ENCODE results near the gene PLXNB3. TPM values are rescaled to one million over a fixed set of nuclear protein-coding genes. Genes with fewer than 3 reads are reported as not detected.

PLXNB3 gene
- total and polyA plus RNA-seq, 2 of the 13 experiments (the other 11 are each of a cell fraction or from before 2014, with no cell fraction given): 3.0 to 6.9 TPM

DNA sequence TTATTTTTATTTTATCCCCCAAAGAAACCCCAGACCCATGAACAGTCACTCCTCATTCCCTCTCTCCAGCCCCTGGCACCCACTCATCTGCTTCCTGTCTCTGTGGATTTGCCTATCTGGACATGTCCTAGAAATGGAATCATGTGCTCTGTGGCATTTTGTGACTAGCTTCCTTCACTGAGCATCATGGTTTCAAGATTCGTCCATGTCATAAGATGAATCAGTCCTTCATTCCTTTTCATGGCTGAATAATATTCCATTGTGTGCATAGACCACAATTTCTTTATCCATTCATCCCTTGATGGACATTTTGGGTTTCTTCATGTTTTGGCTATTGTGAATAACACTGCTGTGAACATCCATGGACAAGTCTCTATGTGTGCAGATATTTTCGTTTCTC is 29.2 kb upstream of the PLXNB3 start:
- H3K9ac ChIP-seq (ENCODE audit: insufficient read depth, low read depth, low read length): no peak overlapping the region
- DNase-seq (ENCODE audit: low spot score) (no peak), ATAC-seq (no peak), FAIRE-seq (peak; percentile 21)
- peaks cover 3% of the 10 kb centered on the region; the same call in 1 of the 2 replicates for H4K20me1 ChIP-seq (ENCODE audit: insufficient read depth, low read length)
- H2AFZ ChIP-seq (ENCODE audit: low read length): no peak overlapping the region
- BruUV-seq (replicated peaks): no TSS peak
- POLR2A ChIA-PET: no interaction called here
- H3K4me3 ChIP-seq (replicated peaks in 1 of 3; ENCODE audit: insufficient read depth in 1 of 3, low read depth in 2 of 3, low read length in 3 of 3): no peak overlapping the region
- TF ChIP-seq, protein P1, sequence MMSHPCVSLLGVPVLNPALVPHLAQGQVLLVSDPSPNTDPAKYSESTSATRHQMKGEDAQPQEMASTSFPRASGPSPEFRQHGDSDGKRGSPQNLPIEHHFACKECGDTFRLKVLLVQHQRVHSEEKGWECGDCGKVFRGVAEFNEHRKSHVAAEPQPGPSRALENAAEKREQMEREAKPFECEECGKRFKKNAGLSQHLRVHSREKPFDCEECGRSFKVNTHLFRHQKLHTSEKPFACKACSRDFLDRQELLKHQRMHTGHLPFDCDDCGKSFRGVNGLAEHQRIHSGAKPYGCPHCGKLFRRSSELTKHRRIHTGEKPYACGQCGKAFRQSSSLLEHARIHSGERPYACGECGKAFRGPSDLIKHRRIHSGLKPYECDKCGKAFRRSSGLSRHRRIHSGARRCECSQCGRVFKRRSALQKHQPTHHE (CRISPR knock-in tag; IDR thresholded peaks at IDR 0.05; ENCODE audit: borderline replicate concordance): no peak
- TF ChIP-seq, protein P2, sequence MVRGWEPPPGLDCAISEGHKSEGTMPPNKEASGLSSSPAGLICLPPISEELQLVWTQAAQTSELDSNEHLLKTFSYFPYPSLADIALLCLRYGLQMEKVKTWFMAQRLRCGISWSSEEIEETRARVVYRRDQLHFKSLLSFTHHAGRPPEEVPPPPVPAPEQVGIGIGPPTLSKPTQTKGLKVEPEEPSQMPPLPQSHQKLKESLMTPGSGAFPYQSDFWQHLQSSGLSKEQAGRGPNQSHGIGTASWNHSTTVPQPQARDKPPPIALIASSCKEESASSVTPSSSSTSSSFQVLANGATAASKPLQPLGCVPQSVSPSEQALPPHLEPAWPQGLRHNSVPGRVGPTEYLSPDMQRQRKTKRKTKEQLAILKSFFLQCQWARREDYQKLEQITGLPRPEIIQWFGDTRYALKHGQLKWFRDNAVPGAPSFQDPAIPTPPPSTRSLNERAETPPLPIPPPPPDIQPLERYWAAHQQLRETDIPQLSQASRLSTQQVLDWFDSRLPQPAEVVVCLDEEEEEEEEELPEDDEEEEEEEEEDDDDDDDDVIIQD (CRISPR knock-in tag; IDR thresholded peaks at IDR 0.05; ENCODE audit: low read depth): no peak
- TF ChIP-seq, protein P3, sequence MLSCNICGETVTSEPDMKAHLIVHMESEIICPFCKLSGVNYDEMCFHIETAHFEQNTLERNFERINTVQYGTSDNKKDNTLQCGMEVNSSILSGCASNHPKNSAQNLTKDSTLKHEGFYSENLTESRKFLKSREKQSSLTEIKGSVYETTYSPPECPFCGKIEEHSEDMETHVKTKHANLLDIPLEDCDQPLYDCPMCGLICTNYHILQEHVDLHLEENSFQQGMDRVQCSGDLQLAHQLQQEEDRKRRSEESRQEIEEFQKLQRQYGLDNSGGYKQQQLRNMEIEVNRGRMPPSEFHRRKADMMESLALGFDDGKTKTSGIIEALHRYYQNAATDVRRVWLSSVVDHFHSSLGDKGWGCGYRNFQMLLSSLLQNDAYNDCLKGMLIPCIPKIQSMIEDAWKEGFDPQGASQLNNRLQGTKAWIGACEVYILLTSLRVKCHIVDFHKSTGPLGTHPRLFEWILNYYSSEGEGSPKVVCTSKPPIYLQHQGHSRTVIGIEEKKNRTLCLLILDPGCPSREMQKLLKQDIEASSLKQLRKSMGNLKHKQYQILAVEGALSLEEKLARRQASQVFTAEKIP (CRISPR knock-in tag; IDR thresholded peaks at IDR 0.05; ENCODE audit: borderline replicate concordance): no peak
- TF ChIP-seq ZNF335 (CRISPR knock-in tag; IDR thresholded peaks at IDR 0.05) (no peak), ZNF660 (CRISPR knock-in tag; IDR thresholded peaks at IDR 0.05; ENCODE audit: borderline replicate concordance, low read depth) (no peak), ZNF333 (CRISPR knock-in tag; IDR thresholded peaks at IDR 0.05; ENCODE audit: borderline replicate concordance) (no peak), ZNF75D (CRISPR knock-in tag; IDR thresholded peaks at IDR 0.05; ENCODE audit: borderline replicate concordance) (no peak)
- TF ChIP-seq, protein P4, sequence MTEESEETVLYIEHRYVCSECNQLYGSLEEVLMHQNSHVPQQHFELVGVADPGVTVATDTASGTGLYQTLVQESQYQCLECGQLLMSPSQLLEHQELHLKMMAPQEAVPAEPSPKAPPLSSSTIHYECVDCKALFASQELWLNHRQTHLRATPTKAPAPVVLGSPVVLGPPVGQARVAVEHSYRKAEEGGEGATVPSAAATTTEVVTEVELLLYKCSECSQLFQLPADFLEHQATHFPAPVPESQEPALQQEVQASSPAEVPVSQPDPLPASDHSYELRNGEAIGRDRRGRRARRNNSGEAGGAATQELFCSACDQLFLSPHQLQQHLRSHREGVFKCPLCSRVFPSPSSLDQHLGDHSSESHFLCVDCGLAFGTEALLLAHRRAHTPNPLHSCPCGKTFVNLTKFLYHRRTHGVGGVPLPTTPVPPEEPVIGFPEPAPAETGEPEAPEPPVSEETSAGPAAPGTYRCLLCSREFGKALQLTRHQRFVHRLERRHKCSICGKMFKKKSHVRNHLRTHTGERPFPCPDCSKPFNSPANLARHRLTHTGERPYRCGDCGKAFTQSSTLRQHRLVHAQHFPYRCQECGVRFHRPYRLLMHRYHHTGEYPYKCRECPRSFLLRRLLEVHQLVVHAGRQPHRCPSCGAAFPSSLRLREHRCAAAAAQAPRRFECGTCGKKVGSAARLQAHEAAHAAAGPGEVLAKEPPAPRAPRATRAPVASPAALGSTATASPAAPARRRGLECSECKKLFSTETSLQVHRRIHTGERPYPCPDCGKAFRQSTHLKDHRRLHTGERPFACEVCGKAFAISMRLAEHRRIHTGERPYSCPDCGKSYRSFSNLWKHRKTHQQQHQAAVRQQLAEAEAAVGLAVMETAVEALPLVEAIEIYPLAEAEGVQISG (CRISPR knock-in tag; IDR thresholded peaks at IDR 0.05): no peak
- TF ChIP-seq, protein P5, sequence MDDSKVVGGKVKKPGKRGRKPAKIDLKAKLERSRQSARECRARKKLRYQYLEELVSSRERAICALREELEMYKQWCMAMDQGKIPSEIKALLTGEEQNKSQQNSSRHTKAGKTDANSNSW (CRISPR knock-in tag; IDR thresholded peaks at IDR 0.05; ENCODE audit: borderline replicate concordance): no peak
- TF ChIP-seq, protein P6, sequence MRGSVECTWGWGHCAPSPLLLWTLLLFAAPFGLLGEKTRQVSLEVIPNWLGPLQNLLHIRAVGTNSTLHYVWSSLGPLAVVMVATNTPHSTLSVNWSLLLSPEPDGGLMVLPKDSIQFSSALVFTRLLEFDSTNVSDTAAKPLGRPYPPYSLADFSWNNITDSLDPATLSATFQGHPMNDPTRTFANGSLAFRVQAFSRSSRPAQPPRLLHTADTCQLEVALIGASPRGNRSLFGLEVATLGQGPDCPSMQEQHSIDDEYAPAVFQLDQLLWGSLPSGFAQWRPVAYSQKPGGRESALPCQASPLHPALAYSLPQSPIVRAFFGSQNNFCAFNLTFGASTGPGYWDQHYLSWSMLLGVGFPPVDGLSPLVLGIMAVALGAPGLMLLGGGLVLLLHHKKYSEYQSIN (CRISPR knock-in tag; IDR thresholded peaks at IDR 0.05; ENCODE audit: borderline replicate concordance): no peak
- intact Hi-C loops (cut with micrococcal nuclease; ENCODE audit: unreplicated experiment) (no loop called here), in situ Hi-C loops (cut with HindIII; ENCODE audit: extremely low pct_ligation_motif_present, low pct_unique_long_range_greater_than_20kb) (no loop called here)
- no peaks in the 10 kb centered on the region for H3K79me2 ChIP-seq (ENCODE audit: insufficient read depth, low read length)
- CTCF ChIA-PET (ENCODE audit: low intra/inter-chr PET ratio, low total read pairs): no interaction called here
- H3K4me2 ChIP-seq (ENCODE audit: low read depth, low read length): no peak overlapping the region
- 92% methylated on average over 2 of the region's 2 CpGs for WGBS (ENCODE audit: low lambda C conversion rate)
- no peak overlapping the region for H3K27ac ChIP-seq (ENCODE audit: extremely low read length, insufficient read depth, low read length)
- peaks cover 25% of the 10 kb centered on the region for H3K4me1 ChIP-seq (ENCODE audit: insufficient read depth, low read length)
- H3K27me3 ChIP-seq (ENCODE audit: control insufficient read depth in 1 of 2, insufficient read depth in 2 of 2, low read length in 2 of 2): no peaks in the 10 kb centered on the region
- H3K36me3 ChIP-seq (replicated peaks in 1 of 2; ENCODE audit: control insufficient read depth in 1 of 2, insufficient read depth in 2 of 2, low read length in 2 of 2): 0 out of 5 replicates have a peak, but pooled peaks cover 0 to 3% of the 10 kb centered on the region in 2 experiments
- no peaks in the 10 kb centered on the region for H3K9me3 ChIP-seq (ENCODE audit: low read length)

Data from HepG2 (cell line).